NT2/D1 (cell line): Measurements from ENCODE around the gene ARPIN.

Experiments used
- YY1 ChIP-seq: IDR thresholded peaks from 2 replicates; pipeline ENCODE4 v1.6.1; 2011; ENCODE audit not compliant: insufficient read length, insufficient read depth
- ZNF274 ChIP-seq: IDR thresholded peaks from 2 replicates; pipeline ENCODE4 v1.6.1; 2011; ENCODE audit warnings: mild to moderate bottlenecking, low read depth, low read length

DNA sequence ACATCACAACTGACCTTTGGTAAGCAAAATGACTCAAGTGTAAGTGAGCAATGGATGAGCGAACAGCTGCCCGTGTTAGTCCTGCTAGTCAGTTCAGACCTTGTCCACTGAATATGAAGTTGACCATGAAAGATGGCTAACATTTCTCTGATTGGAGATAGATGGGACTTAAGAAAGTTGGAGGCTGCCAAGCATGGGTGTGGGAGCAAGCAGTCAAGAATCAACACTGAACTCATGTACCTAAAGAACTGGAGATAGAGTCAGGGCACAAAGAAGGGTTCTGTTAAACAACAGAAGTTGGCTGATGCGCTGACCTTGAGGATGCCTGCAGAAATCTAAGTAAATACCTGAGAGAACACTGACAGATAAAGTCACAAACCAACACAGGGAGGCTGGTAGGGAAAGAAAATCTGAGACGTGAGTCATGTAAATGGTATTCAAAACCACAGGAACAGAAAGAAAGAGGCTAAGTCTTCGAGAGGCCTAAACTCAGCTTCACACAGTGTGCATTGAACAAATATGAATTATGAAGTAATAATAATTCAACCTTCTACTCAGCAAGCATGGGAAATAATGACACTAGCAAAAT, 67.4 kb downstream of the ARPIN start:
- TF ChIP-seq YY1: no peak
- TF ChIP-seq ZNF274: no peak
